ENCODE data around the gene DIPK1A.
A peak's percentile ranks its signal among the peaks of the same experiment; 100 is the strongest.

DIPK1A gene

GRCh38 chr1:92945748-92946270, 15.5 kb downstream of the DIPK1A start:
- peak overlapping the region; percentile 82 for H3K4me2 ChIP-seq (ENCODE audit: low read depth, low read length)
- no peaks in the 10 kb centered on the region for H4K20me1 ChIP-seq (ENCODE audit: insufficient read depth, low read length)
- peaks cover 89% of the 10 kb centered on the region for H3K79me2 ChIP-seq (ENCODE audit: low read length)
- no peaks in the 10 kb centered on the region for H3K36me3 ChIP-seq (replicated peaks; ENCODE audit: insufficient read depth, low read length)
- peaks cover 17% of the 10 kb centered on the region; the same call in 1 of the 2 replicates for H3F3A ChIP-seq (ENCODE audit: insufficient read depth, low read length)
- H3K4me1 ChIP-seq (ENCODE audit: low read length) = peaks cover 30% of the 10 kb centered on the region
- H3K27ac ChIP-seq (ENCODE audit: low read length) = peak overlapping the region; percentile 89; the same call in 1 of the 2 replicates
- peak overlapping the region; percentile 66; the same call in 1 of the 2 replicates for H3K9ac ChIP-seq (ENCODE audit: low read length)
- no peaks in the 10 kb centered on the region for H3K27me3 ChIP-seq (replicated peaks; ENCODE audit: insufficient read depth, low read length)
- TF ChIP-seq EZH2phosphoT487 (IDR thresholded peaks at IDR 0.05; ENCODE audit: low read length) (no peak), EZH2 (optimal IDR thresholded peaks at IDR 0.05; ENCODE audit: low read depth, low read length) (no peak), CTCF (IDR thresholded peaks at IDR 0.05; ENCODE audit: low read length) (no peak)
- DNase-seq = no peak
- H2AFZ ChIP-seq (ENCODE audit: low read length) = no peak overlapping the region
- H3K4me3 ChIP-seq (ENCODE audit: low read length) = peak overlapping the region; percentile 25; the same call in 1 of the 2 replicates
- no peaks in the 10 kb centered on the region for H3K9me2 ChIP-seq (replicated peaks; ENCODE audit: insufficient read depth, low read length)
- H3K9me3 ChIP-seq (replicated peaks; ENCODE audit: insufficient read depth, low read length) = no peaks in the 10 kb centered on the region

DNA sequence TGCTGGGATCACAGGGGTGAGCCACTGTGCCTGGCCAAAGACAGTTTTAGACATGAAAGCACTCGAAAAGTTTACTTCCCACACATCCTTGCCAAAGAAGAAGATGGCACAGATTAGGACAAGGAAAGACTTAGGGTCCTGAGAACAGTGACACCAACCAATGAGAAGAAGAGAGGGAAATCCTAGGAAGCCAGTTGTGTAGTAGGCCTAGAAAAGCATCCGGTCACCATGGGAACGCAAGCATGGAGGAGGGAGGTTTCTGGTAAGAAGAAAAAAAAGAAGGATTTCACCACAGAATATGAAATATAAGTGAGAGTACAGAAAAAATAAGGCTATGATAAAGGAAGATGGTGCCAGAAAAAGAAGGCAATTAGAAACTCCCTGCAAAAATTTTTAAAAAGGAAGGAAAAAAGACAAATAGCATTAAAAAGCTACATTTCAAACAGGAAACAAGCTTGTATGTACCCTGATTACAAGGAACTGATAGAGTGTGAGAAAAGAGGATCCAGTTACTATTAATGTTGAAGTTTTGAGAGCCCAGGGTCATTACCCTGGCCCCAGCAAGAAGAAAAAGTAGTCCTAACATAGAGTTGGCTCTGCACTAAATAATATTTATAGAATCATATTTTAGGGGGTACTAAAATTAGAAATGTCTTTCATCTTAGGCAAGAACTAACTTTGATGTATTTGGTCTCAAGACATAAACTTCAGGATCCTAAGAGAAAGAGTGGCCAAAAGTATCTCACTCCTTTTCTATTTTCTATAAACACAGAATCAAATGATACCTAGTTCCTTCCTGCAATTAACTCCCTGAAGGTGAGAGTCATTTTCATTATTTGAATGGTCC, 16.1 kb downstream of the DIPK1A start:
- no peaks in the 10 kb centered on the region for H3K36me3 ChIP-seq (replicated peaks; ENCODE audit: insufficient read depth, low read length)
- no peaks in the 10 kb centered on the region for H4K20me1 ChIP-seq (ENCODE audit: insufficient read depth, low read length)
- H3K9me3 ChIP-seq (replicated peaks; ENCODE audit: insufficient read depth, low read length) = no peaks in the 10 kb centered on the region
- H3K27ac ChIP-seq (ENCODE audit: low read length) = peak overlapping the region; percentile 89
- H3F3A ChIP-seq (ENCODE audit: insufficient read depth, low read length) = peaks cover 16% of the 10 kb centered on the region; the same call in 1 of the 2 replicates
- H3K9me2 ChIP-seq (replicated peaks; ENCODE audit: insufficient read depth, low read length) = no peaks in the 10 kb centered on the region
- peak overlapping the region; percentile 53 for H3K4me3 ChIP-seq (ENCODE audit: low read length)
- H3K79me2 ChIP-seq (ENCODE audit: low read length) = peaks cover 89% of the 10 kb centered on the region
- H3K4me2 ChIP-seq (ENCODE audit: low read depth, low read length) = peak overlapping the region; percentile 82
- H3K27me3 ChIP-seq (replicated peaks; ENCODE audit: insufficient read depth, low read length) = no peaks in the 10 kb centered on the region
- DNase-seq = no peak
- TF ChIP-seq EZH2 (optimal IDR thresholded peaks at IDR 0.05; ENCODE audit: low read depth, low read length) = no peak
- H2AFZ ChIP-seq (ENCODE audit: low read length) = no peak overlapping the region
- H3K9ac ChIP-seq (ENCODE audit: low read length) = peak overlapping the region; percentile 66; the same call in 1 of the 2 replicates
- peaks cover 26% of the 10 kb centered on the region for H3K4me1 ChIP-seq (ENCODE audit: low read length)

DNA sequence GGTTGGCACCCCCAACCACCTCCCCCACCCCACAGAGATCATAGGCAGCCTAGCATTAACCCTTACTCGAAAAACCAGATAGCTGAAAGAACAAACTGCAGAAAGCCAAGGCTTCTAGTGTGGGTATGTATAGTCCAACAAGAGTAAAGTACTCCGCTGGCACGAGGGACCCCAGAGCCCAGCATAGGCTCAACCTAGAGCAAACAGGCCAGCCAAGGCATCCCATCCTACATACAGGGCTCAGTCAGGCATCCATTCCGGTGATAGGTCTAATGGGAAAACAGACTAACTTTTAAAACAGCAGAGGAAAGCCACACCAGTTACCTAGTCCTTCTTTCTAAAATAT, 17.8 kb downstream of the DIPK1A start:
- TF ChIP-seq EZH2 (optimal IDR thresholded peaks at IDR 0.05; ENCODE audit: low read depth, low read length) (no peak), CTCF (IDR thresholded peaks at IDR 0.05; ENCODE audit: low read length) (no peak), EZH2phosphoT487 (IDR thresholded peaks at IDR 0.05; ENCODE audit: low read length) (no peak)
- Histone ChIP-seq H3K9ac (ENCODE audit: low read length) (no peak overlapping the region), H3F3A (ENCODE audit: insufficient read depth, low read length) (peaks cover 16% of the 10 kb centered on the region; the same call in 1 of the 2 replicates), H2AFZ (ENCODE audit: low read length) (no peak overlapping the region), H3K4me2 (ENCODE audit: low read depth, low read length) (peak overlapping the region; percentile 82), H3K9me3 (replicated peaks; ENCODE audit: insufficient read depth, low read length) (no peaks in the 10 kb centered on the region), H3K36me3 (replicated peaks; ENCODE audit: insufficient read depth, low read length) (no peaks in the 10 kb centered on the region), H3K4me3 (ENCODE audit: low read length) (peak overlapping the region; percentile 3; the same call in 1 of the 2 replicates), H3K9me2 (replicated peaks; ENCODE audit: insufficient read depth, low read length) (no peaks in the 10 kb centered on the region), H3K27me3 (replicated peaks; ENCODE audit: insufficient read depth, low read length) (no peaks in the 10 kb centered on the region), H3K4me1 (ENCODE audit: low read length) (peaks cover 22% of the 10 kb centered on the region), H3K79me2 (ENCODE audit: low read length) (peaks cover 93% of the 10 kb centered on the region), H3K27ac (ENCODE audit: low read length) (peak overlapping the region; percentile 89; the same call in 1 of the 2 replicates), H4K20me1 (ENCODE audit: insufficient read depth, low read length) (no peaks in the 10 kb centered on the region)
- no peak for DNase-seq
